Esophagus muscularis mucosa (tissue), 4 donors: Measurements from ENCODE around the gene CALML3. TPM values are rescaled to one million over a fixed set of nuclear protein-coding genes. Genes with fewer than 3 reads are reported as not detected.

Source experiments
- DNase-seq: peaks from one replicate; pipeline ENCODE4 v3.0.0-alpha.2; 2017; ENCODE audit errors: extremely low spot score
- H3K27ac ChIP-seq, 4 donors: fragments of 200-600 bp; sonication (generic); replicated peaks in 1 of 4; 1 replicate in 3 of 4; 2 replicates in 1 of 4; pipeline ENCODE4 v1.5.1; 2016 to 2019; ENCODE audit warnings: mild to moderate bottlenecking in 1 of 4
- H3K27me3 ChIP-seq, 4 donors: fragments of 200-600 bp; sonication (generic); one replicate each; pipeline versions ENCODE4 v1.5.1 to v1.6.0; 2016 to 2019
- H3K36me3 ChIP-seq, 4 donors: fragments of 200-600 bp; sonication (generic); one replicate each; pipeline ENCODE4 v1.5.1; 2016 to 2019
- H3K4me1 ChIP-seq, 4 donors: fragments of 200-600 bp; sonication (generic); one replicate each; pipeline ENCODE4 v1.5.1; 2016 to 2019
- H3K4me3 ChIP-seq, 4 donors: fragments of 200-600 bp; sonication (generic); 1 replicate in 2 of 4; 2 replicates in 2 of 4; pipeline ENCODE4 v1.5.1; 2016 to 2019; ENCODE audit warnings: mild to moderate bottlenecking in 4 of 4, moderate library complexity in 1 of 4
- H3K9me3 ChIP-seq, 4 donors: fragments of 200-600 bp; sonication (generic); 1 replicate in 3 of 4; 2 replicates in 1 of 4; pipeline ENCODE4 v1.5.1; 2016 to 2019
- EP300 ChIP-seq: sonication (generic); formaldehyde crosslinking; IDR thresholded peaks from one replicate; pipeline ENCODE4 v1.6.1; 2017; ENCODE audit warnings: antibody characterized with exemption
- POLR2A ChIP-seq: fragments of 450-650 bp; IDR thresholded peaks from one replicate; pipeline ENCODE4 v1.6.1; 2017; ENCODE audit warnings: antibody characterized with exemption, moderate library complexity, mild to moderate bottlenecking, low read depth
- POLR2AphosphoS5 ChIP-seq, 2 donors: sonication (generic); formaldehyde crosslinking; IDR thresholded peaks; one replicate each; pipeline ENCODE4 v1.6.1; 2017; ENCODE audit warnings: antibody characterized with exemption in 2 of 2
- WGBS: methylation state at CpG from one replicate; pipeline ENCODE4 v1.1.5; 2018; 5-methylcytosine and 5-hydroxymethylcytosine counted together
- intact Hi-C: fragments of 100-400 bp; cut with DNase I; formaldehyde crosslinking; loops from one replicate; pipeline ENCODE4 v1.15.1; 2023
- total RNA-seq, 4 donors: library from RNA; depleted of rRNA; stranded (reverse); fragments of >200 nt; gene quantifications; one replicate each; pipeline versions ENCODE4 v1.1.0 to v1.2.1, GENCODE V29; 2016
- TF ChIP-seq, protein P1 (sequence below), 3 experiments: fragments of 200-600 bp in 2 of 3; fragments of 450-650 bp in 1 of 3; sonication (generic) in 2 of 3; IDR thresholded peaks; one replicate each; pipeline ENCODE4 v1.5.1; 2017 to 2019; ENCODE audit warnings: antibody characterized with exemption in 3 of 3, mild to moderate bottlenecking in 2 of 3, moderate library complexity in 1 of 3

The CALML3 gene
- total RNA-seq, 4 donors from 2014 or later: not detected

- Histone ChIP-seq H3K27me3 (no peaks in the 10 kb centered on the region), H3K4me3 (no peak overlapping the region), H3K9me3 (peaks cover 0 to 7% (median 6%) of the 10 kb centered on the region in 4 donors), H3K27ac (no peak overlapping the region), H3K4me1 (peaks cover 0 to 7% (median 0%) of the 10 kb centered on the region in 4 donors), H3K36me3 (no peaks in the 10 kb centered on the region)
- intact Hi-C loops: no loop called here
- TF ChIP-seq, protein P1, sequence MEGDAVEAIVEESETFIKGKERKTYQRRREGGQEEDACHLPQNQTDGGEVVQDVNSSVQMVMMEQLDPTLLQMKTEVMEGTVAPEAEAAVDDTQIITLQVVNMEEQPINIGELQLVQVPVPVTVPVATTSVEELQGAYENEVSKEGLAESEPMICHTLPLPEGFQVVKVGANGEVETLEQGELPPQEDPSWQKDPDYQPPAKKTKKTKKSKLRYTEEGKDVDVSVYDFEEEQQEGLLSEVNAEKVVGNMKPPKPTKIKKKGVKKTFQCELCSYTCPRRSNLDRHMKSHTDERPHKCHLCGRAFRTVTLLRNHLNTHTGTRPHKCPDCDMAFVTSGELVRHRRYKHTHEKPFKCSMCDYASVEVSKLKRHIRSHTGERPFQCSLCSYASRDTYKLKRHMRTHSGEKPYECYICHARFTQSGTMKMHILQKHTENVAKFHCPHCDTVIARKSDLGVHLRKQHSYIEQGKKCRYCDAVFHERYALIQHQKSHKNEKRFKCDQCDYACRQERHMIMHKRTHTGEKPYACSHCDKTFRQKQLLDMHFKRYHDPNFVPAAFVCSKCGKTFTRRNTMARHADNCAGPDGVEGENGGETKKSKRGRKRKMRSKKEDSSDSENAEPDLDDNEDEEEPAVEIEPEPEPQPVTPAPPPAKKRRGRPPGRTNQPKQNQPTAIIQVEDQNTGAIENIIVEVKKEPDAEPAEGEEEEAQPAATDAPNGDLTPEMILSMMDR (IDR thresholded peaks at IDR 0.05): no peak
- TF ChIP-seq POLR2A (no peak), EP300 (no peak), POLR2AphosphoS5 (IDR thresholded peaks at IDR 0.05) (no peak)
- DNase-seq: no peak
- WGBS: 93% methylated on average over 25 of the region's 25 CpGs
Measured at GRCh38 chr10:5496261-5497250, 28.2 kb upstream of the CALML3 start.

GRCh38 chr10:5497289-5497688, 27.5 kb upstream of the CALML3 start:
- intact Hi-C loops: no loop called here

GRCh38 chr10:5497948-5498730, 26.6 kb upstream of the CALML3 start:
- H3K4me1 ChIP-seq: peaks cover 0 to 7% (median 0%) of the 10 kb centered on the region in 4 donors
- no peaks in the 10 kb centered on the region for H3K36me3 ChIP-seq
- H3K27ac ChIP-seq: no peak overlapping the region
- no peak overlapping the region for H3K4me3 ChIP-seq
- DNase-seq: no peak
- intact Hi-C loops: no loop called here
- no peaks in the 10 kb centered on the region for H3K27me3 ChIP-seq
- WGBS: 97% methylated on average over 12 of the region's 19 CpGs
- no peak for TF ChIP-seq POLR2A
- no peak for TF ChIP-seq EP300
- TF ChIP-seq POLR2AphosphoS5 (IDR thresholded peaks at IDR 0.05): no peak
- TF ChIP-seq, protein P1 (IDR thresholded peaks at IDR 0.05): no peak
- no peaks in the 10 kb centered on the region for H3K9me3 ChIP-seq

More at GRCh38 chr10:5497289-5497688, 27.5 kb upstream of the CALML3 start:
- H3K27me3 ChIP-seq: no peaks in the 10 kb centered on the region
- H3K9me3 ChIP-seq: peaks cover 0 to 6% (median 4%) of the 10 kb centered on the region in 4 donors
- DNase-seq: no peak
- no peak for TF ChIP-seq POLR2AphosphoS5 (IDR thresholded peaks at IDR 0.05)
- TF ChIP-seq, protein P1 (IDR thresholded peaks at IDR 0.05): no peak
- no peak for TF ChIP-seq EP300
- no peak for TF ChIP-seq POLR2A
- no peak overlapping the region for H3K27ac ChIP-seq
- peaks cover 0 to 7% (median 0%) of the 10 kb centered on the region in 4 donors for H3K4me1 ChIP-seq
- WGBS: 69% methylated on average over 6 of the region's 6 CpGs
- no peak overlapping the region for H3K4me3 ChIP-seq
- no peaks in the 10 kb centered on the region for H3K36me3 ChIP-seq

DNA sequence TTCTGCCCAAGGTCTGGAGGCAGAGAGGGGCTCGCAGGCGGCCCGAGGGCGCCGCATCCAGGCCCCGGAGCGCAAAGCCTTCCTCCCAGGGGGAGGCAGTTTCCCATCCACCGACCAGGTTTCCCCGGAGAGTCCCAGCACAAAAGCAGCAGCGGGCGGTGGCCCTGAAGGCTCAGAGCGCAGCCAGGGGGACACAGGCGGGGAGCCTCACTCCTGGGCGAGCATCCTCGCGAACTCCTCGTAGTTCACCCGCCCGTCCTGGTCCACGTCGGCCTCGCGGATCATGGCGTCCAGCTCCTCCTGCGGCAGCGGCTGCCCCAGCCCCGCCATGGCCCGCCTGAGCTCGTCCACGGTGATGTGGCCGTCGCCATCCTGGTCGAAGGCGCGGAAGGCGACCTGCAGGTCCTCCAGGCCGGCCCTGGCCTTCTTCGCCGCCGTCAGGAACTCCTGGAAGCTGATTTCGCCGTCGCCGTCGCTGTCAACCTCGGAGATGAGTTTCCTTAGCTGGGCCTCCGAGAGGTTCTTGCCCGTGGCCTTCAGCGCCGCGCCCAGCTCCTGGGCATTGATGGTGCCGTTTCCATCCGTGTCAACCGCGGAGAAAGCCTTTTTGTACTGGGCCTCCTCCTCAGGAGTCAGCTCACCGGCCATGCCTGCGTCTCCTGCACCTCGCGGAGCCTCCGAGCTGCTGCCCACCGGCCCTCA, 25.8 kb upstream of the CALML3 start:
- WGBS: 95% methylated on average over 61 of the region's 61 CpGs
- Histone ChIP-seq H3K36me3 (no peaks in the 10 kb centered on the region), H3K4me1 (peaks cover 0 to under 1% (median 0%) of the 10 kb centered on the region in 4 donors), H3K27me3 (no peaks in the 10 kb centered on the region), H3K4me3 (no peak overlapping the region), H3K9me3 (no peaks in the 10 kb centered on the region), H3K27ac (no peak overlapping the region)
- no peak for DNase-seq
- TF ChIP-seq POLR2AphosphoS5 (IDR thresholded peaks at IDR 0.05): no peak
- no peak for TF ChIP-seq EP300
- intact Hi-C loops: no loop called here
